Nephron progenitor cell (in vitro differentiated cells): ENCODE data around the gene NR2F6.

ENCODE experiments used
- DNase-seq: peaks from one replicate; pipeline ENCODE4 v3.0.0; 2021
- H3K27ac Mint-ChIP-seq: 2 replicates; pipeline ENCODE4 v1.8.0; 2021; ENCODE audit warnings: mild to moderate bottlenecking, moderate library complexity, mixed read lengths
- H3K27me3 Mint-ChIP-seq: 2 replicates; pipeline ENCODE4 v1.8.0; 2021; ENCODE audit warnings: mild to moderate bottlenecking, low read depth, mixed read lengths; ENCODE audit not compliant: poor library complexity
- H3K36me3 Mint-ChIP-seq: 2 replicates; pipeline ENCODE4 v1.8.0; 2021; ENCODE audit warnings: low read depth, mixed read lengths
- H3K4me1 Mint-ChIP-seq: 2 replicates; pipeline ENCODE4 v1.8.0; 2021; ENCODE audit warnings: mixed read lengths
- H3K4me3 Mint-ChIP-seq: 2 replicates; pipeline ENCODE4 v1.8.0; 2021; ENCODE audit warnings: mild to moderate bottlenecking, moderate library complexity, mixed read lengths
- H3K9me3 Mint-ChIP-seq: 2 replicates; pipeline ENCODE4 v1.8.0; 2021; ENCODE audit warnings: mild to moderate bottlenecking, moderate library complexity, mixed read lengths
- CTCF ChIP-seq: fragments of 200-600 bp; sonication (generic); IDR thresholded peaks from 2 replicates; pipeline ENCODE4 v1.5.0; 2021; ENCODE audit warnings: antibody characterized with exemption

Gene NR2F6

DNA sequence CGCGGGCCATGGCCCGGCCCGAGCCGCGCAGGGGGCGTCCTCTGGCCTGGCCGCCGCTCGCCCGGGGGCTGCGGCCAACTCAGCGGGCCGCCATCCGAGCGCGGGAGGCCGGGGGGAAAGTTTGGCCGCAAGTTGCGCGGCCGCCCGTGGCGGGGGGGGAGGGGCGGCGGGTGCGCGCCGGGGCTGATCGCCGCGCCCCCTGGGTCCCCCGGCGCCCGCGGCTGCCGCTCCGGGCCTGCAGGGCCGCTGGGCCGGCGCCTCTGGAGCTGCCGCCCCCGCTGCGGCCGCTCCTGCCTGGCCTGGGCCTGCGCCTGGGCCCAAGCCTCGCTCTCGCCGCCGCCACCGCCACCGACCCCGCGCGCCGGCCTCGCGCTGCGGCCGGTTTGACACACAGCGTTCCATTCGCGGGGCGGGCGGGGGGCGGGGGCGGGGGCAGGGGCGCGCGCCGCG is at the start of gene NR2F6:
Gene NR2F6 (minus strand): TSS at position 385 of the 450 bp plus-strand sequence. CDS start 699 bp downstream, outside the sequence.
- Mint-ChIP-seq H3K27ac (peak within 1 kb of the TSS; percentile 99), H3K27me3 (no peaks in the 10 kb centered on the region), H3K4me1 (peaks cover 70% of the 10 kb centered on the region), H3K36me3 (peaks cover 5% of the 10 kb centered on the region), H3K4me3 (peak within 1 kb of the TSS; percentile 92), H3K9me3 (no peaks in the 10 kb centered on the region)
- DNase-seq, result no peak
- TF ChIP-seq CTCF, result no peak

- peaks cover 11% of the 10 kb centered on the region for H3K27me3 Mint-ChIP-seq
- H3K27ac Mint-ChIP-seq, result no peak overlapping the region
- H3K4me3 Mint-ChIP-seq, result peak overlapping the region; percentile 30
- peaks cover 10% of the 10 kb centered on the region for H3K4me1 Mint-ChIP-seq
- TF ChIP-seq CTCF, result no peak
- DNase-seq, result peak; percentile 63
- peaks cover 39% of the 10 kb centered on the region for H3K36me3 Mint-ChIP-seq
- peaks cover 9% of the 10 kb centered on the region for H3K9me3 Mint-ChIP-seq
Measured at GRCh38 chr19:17294051-17294891, 48.6 kb upstream of the NR2F6 start.

DNA sequence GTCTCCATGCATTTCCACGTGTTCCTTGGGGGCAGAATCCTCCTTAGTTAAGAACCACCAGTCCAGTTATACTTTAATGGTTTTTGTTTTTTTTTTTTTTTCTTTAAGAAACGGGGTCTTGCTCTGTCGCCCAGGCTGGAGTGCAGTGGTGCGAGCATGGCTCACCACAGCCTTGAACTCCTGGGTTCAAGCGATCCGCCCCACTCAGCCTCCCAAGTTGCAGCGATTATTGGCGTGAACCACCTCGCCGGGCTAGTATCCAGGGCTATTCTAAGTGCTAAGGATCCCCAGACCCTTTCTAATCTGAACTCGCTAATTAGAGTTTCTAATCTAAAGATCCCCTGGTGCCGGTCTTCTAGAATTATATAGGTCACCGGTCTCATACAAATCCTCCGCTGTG is 47.9 kb upstream of the NR2F6 start:
- Mint-ChIP-seq H3K27ac (no peak overlapping the region), H3K27me3 (peaks cover 11% of the 10 kb centered on the region), H3K9me3 (peaks cover 5% of the 10 kb centered on the region), H3K36me3 (peaks cover 34% of the 10 kb centered on the region), H3K4me1 (peaks cover 10% of the 10 kb centered on the region), H3K4me3 (peak overlapping the region; percentile 30)
- DNase-seq, result no peak
- TF ChIP-seq CTCF, result no peak

DNA sequence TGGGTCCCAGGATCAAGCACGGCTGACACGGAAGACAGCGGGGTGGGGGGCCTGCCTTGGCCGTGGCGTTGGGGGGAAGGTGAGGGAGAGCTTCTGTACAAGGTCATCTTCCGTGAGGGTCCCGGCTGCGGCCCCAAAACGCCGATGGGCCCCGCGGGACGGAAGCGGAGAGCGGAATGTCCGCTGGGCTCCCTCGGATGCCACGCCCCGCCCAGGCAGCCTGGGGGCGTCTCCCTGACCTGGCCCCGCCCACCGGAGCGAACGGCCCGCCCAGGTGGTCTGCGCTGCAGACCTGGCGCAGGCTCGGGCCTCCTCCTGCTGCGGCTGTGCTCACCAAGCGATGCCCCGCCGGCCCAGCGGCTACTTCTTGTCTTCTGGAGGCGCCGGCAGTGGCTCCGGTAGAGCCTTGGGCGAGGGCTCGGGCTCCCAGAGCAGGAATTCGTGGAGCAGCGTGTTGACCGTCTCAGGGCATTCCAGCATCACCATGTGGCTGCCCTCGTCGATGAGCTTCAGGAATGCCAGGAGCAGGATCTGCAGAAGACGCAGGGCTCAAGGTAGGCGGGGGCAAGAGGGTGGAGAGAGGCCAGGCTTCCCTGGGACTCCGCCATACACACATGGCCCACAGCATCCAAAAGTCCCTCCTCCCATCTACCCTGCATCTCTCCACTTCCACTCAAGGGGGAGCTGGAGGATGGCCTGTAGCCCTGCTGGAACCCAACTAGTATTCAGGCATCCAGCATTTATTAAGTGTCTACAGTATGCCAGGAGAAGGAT is 46.8 kb upstream of the NR2F6 start:
- Mint-ChIP-seq H3K4me1 (peaks cover 14% of the 10 kb centered on the region), H3K4me3 (peak overlapping the region; percentile 79), H3K27me3 (peaks cover 11% of the 10 kb centered on the region), H3K27ac (peak overlapping the region; percentile 96), H3K9me3 (no peaks in the 10 kb centered on the region), H3K36me3 (peaks cover 23% of the 10 kb centered on the region)
- TF ChIP-seq CTCF, result peak; percentile 42
- peak; percentile 92 for DNase-seq

DNA sequence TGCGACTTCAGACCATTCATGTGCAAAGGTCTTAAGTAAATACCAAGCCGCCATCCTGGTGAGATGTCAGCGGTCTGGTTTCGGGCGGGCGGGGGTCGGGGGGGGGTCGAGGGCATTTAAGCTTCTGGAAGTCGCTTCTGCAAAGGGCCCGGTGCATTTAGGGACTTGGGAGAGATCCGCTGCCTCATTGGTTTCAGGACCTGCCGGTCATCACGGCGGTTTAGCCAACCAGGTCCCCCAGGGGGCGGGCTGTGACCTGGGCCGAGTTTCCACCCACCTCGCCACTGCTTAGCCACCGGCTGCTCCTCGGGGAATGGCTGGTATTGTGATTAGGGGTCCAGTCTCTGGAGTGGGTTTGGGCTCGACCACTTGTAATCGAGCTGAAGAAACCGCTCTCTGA is 43.8 kb upstream of the NR2F6 start:
- H3K36me3 Mint-ChIP-seq, result peaks cover 1% of the 10 kb centered on the region
- peaks cover 14% of the 10 kb centered on the region for H3K4me1 Mint-ChIP-seq
- H3K9me3 Mint-ChIP-seq, result no peaks in the 10 kb centered on the region
- DNase-seq, result peak; percentile 84
- no peak for TF ChIP-seq CTCF
- H3K27ac Mint-ChIP-seq, result no peak overlapping the region
- H3K27me3 Mint-ChIP-seq, result peaks cover 18% of the 10 kb centered on the region
- H3K4me3 Mint-ChIP-seq, result no peak overlapping the region
